Measurements from ENCODE around the gene LRP1. TPM values are rescaled to one million over a fixed set of nuclear protein-coding genes. Genes with fewer than 3 reads are reported as not detected.

Gene LRP1
- total and polyA plus RNA-seq, 3 experiments from 2014 or later: 0.29 to 2.5 (median 2.3) TPM

DNA sequence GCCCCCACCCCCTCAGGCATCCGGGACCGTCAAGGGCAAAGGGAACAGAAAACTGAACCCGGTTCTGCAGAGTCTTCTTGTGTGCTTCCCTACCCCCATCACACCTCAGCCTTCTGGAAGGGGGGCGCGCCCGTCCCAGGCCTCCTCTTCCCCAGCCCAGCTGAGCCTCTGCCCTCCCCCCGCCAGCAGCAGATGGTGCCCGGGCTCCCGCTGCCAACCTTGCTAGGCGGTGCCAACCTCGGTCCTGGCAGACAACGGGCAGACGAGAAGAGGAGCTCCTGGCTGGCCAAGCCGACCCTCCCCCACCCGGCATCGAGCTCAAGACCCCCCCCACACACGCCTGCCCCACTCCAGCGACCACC is 114.0 kb downstream of the LRP1 start:
- H3K9me3 Mint-ChIP-seq: no peaks in the 10 kb centered on the region
- peaks cover 65% of the 10 kb centered on the region for H3K4me1 ChIP-seq (ENCODE audit: insufficient read depth, low read length)
- peak in 1 of 5 donors; percentile 8 for DNase-seq
- H3K4me1 Mint-ChIP-seq: peaks cover 53 to 68% (median 66%) of the 10 kb centered on the region in 3 donors
- peaks cover 49 to 68% of the 10 kb centered on the region in 2 donors for H3K27me3 Mint-ChIP-seq
- peak overlapping the region; percentile 54 for H3K4me3 ChIP-seq (ENCODE audit: low read length)
- peaks cover 0 to 3% (median 2%) of the 10 kb centered on the region in 3 donors for H3K36me3 Mint-ChIP-seq
- peak overlapping the region; percentile 32 to 94 (median 85) for H3K4me3 Mint-ChIP-seq
- peaks cover 52% of the 10 kb centered on the region for H3K27me3 ChIP-seq (ENCODE audit: insufficient read depth, low read length, poor library complexity, severe bottlenecking)
- H3K9me3 ChIP-seq (ENCODE audit: low read length): no peaks in the 10 kb centered on the region
- ChIA-PET CTCF (interaction anchor here (0.5 to 12.7 kb wide), 19 partner anchors 10 to 217 kb away, joined by 3 to 274 read pairs (median 5); partner anchors contain the start of genes GLI1, NXPH4 and SHMT2), POLR2A (interaction anchor here (0.5 to 1.3 kb wide), 4 partner anchors 18 to 29 kb away, joined by 3 to 6 read pairs (median 4); no protein-coding TSS in a partner anchor)
- no peak overlapping the region for H3K27ac ChIP-seq (ENCODE audit: low read depth, low read length)
- peak overlapping the region in 2 of 8 donors; percentile 16 to 67 for H3K27ac Mint-ChIP-seq
- H3K36me3 ChIP-seq (ENCODE audit: insufficient read depth, low read length): no peaks in the 10 kb centered on the region

DNA sequence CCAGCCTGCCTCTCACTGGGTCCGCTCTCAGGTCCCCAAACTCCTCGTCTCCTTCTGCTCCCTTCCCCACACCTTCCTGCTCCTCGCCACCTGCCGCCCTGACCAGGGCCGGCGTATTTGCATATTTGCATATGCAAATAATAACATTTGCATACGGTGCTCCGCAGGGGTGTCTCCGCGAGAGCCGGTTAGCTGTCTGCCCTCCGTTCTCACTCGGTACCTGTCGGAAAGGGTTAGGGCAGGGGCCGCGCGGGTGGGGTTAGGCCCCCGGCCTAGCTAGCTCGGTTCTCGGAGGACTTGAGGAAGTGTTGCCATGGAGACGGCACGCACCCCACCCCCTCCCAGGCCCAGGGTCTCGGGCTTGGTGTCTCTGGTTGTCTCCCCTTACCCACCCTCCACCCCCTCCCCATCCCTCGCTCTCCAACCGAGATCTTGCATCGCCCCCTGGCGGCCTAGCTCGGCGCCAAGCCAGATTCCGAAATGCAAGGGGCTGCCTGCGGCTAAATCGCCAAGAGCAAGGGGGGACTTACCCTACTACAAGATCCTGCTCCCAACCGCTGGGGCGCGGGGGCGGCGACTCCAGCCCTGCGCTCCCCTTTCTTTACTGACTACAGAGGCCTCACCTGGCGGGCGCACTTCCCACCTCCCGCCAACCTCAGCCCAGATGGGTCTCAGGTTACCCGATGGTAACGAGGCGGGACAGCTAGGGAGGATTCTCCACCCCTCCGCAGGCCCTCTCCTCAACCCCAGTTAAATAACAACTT is 114.6 kb downstream of the LRP1 start:
- peaks cover 47% of the 10 kb centered on the region for H3K27me3 ChIP-seq (ENCODE audit: insufficient read depth, low read length, poor library complexity, severe bottlenecking)
- H3K9me3 Mint-ChIP-seq: no peaks in the 10 kb centered on the region
- peaks cover 59% of the 10 kb centered on the region for H3K4me1 ChIP-seq (ENCODE audit: insufficient read depth, low read length)
- peaks cover 44 to 62% of the 10 kb centered on the region in 2 donors for H3K27me3 Mint-ChIP-seq
- H3K4me3 ChIP-seq (ENCODE audit: low read length): peak overlapping the region; percentile 54
- H3K36me3 ChIP-seq (ENCODE audit: insufficient read depth, low read length): no peaks in the 10 kb centered on the region
- no peak overlapping the region for H3K27ac ChIP-seq (ENCODE audit: low read depth, low read length)
- DNase-seq: peak; percentile 44 to 74 (median 52)
- no peaks in the 10 kb centered on the region for H3K9me3 ChIP-seq (ENCODE audit: low read length)
- peak overlapping the region; percentile 60 to 94 (median 71) for H3K4me3 Mint-ChIP-seq
- ChIA-PET CTCF (interaction anchor here (0.5 to 12.7 kb wide), 21 partner anchors 10 to 216 kb away, joined by 3 to 274 read pairs (median 5); partner anchors contain the start of genes GLI1, NXPH4 and SHMT2), POLR2A (interaction anchor here (0.5 to 1.3 kb wide), 6 partner anchors 18 to 330 kb away, joined by 3 to 6 read pairs (median 4); no protein-coding TSS in a partner anchor)
- peak overlapping the region in 2 of 8 donors; percentile 16 to 39 for H3K27ac Mint-ChIP-seq
- H3K36me3 Mint-ChIP-seq: peaks cover 0 to 3% (median 2%) of the 10 kb centered on the region in 3 donors
- peaks cover 49 to 63% (median 61%) of the 10 kb centered on the region in 3 donors for H3K4me1 Mint-ChIP-seq

DNA sequence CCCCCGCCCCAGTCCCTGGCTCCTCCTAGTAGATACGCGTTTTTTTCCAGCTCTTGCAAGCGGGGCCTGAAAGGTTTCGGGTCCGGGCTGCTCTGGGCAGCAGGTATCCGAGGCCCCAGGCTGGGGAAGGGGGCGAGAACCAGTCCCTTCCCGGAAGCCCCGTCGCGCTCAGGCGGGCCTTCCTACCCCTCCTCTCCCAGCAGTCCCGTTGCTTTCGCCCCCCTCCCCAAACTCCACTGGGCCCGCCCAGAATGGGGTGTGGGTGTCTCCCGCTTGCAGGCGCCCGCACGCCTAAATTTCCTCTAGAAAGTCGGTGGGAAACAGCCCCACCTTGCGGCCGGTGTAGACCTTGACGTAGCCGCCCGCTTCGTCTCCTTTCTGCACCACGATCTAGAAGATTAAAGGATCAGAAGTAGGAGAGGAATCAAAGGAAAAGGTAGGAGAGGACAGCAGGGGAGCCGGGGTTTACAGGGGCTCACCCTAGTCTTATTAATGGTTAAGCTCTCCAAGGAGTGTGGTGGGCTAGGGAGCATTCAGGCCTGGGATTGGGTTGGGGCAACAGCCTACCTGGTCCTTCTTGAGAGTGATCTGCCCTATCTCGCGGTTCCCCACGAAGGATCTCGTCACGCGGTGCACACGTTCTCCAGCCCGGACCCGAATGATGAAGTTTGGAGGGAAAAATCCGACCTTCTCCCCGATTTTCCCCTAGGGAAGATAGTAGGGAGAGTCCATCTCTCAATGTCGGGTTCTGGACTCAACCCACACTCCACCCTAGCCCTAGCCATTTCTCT is 115.4 kb downstream of the LRP1 start:
- ChIA-PET CTCF (interaction anchor here (0.7 to 12.7 kb wide), 19 partner anchors 9 to 215 kb away, joined by 3 to 274 read pairs (median 5); partner anchors contain the start of genes GLI1, NXPH4 and SHMT2), POLR2A (interaction anchor here (0.6 to 1.1 kb wide), 3 partner anchors 26 to 329 kb away, joined by 3 to 5 read pairs (median 3); no protein-coding TSS in a partner anchor)
- H3K36me3 ChIP-seq (ENCODE audit: insufficient read depth, low read length): no peaks in the 10 kb centered on the region
- no peak overlapping the region for H3K27ac ChIP-seq (ENCODE audit: low read depth, low read length)
- H3K9me3 ChIP-seq (ENCODE audit: low read length): no peaks in the 10 kb centered on the region
- peak; percentile 67 to 82 (median 71) for DNase-seq
- Mint-ChIP-seq H3K4me3 (peak overlapping the region; percentile 56 to 94 (median 82)), H3K9me3 (no peaks in the 10 kb centered on the region), H3K27ac (peak overlapping the region in 4 of 8 donors; percentile 7 to 86 (median 37)), H3K4me1 (peaks cover 45 to 54% (median 52%) of the 10 kb centered on the region in 3 donors), H3K36me3 (peaks cover 0 to 3% (median 2%) of the 10 kb centered on the region in 3 donors), H3K27me3 (peaks cover 37 to 53% of the 10 kb centered on the region in 2 donors)
- H3K4me1 ChIP-seq (ENCODE audit: insufficient read depth, low read length): peaks cover 51% of the 10 kb centered on the region
- H3K4me3 ChIP-seq (ENCODE audit: low read length): peak overlapping the region; percentile 54
- H3K27me3 ChIP-seq (ENCODE audit: insufficient read depth, low read length, poor library complexity, severe bottlenecking): peaks cover 39% of the 10 kb centered on the region

DNA sequence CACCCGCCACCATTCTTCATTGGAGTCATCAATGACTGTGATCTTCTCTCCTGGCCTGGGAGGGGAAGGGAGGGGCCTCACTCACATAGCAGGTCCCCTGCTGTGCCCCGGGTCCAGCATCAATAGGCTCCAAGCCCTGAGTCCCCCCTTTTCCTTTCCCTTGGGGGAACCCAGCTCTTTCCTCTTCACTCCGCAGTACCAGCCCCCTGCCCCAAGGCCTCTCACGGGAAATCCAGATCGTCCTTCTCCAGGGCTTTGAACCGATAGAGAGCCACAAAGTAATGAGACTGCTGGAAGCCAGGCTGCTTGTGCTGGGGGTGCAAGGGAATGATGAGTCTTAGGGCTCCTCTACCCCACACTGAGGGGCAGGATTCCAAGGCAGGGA is 116.0 kb downstream of the LRP1 start:
- no peaks in the 10 kb centered on the region for H3K9me3 ChIP-seq (ENCODE audit: low read length)
- ChIA-PET POLR2A (no interaction called here), CTCF (interaction anchor here (1.2 to 12.7 kb wide), 7 partner anchors 8 to 36 kb away, joined by 5 to 274 read pairs (median 24); partner anchors contain the start of gene SHMT2)
- H3K27me3 ChIP-seq (ENCODE audit: insufficient read depth, low read length, poor library complexity, severe bottlenecking): peaks cover 37% of the 10 kb centered on the region
- H3K27ac ChIP-seq (ENCODE audit: low read depth, low read length): no peak overlapping the region
- Mint-ChIP-seq H3K27me3 (peaks cover 36 to 50% of the 10 kb centered on the region in 2 donors), H3K4me1 (peaks cover 39 to 48% (median 47%) of the 10 kb centered on the region in 3 donors), H3K9me3 (no peaks in the 10 kb centered on the region), H3K4me3 (peak overlapping the region in 2 of 7 donors; percentile 42 to 91), H3K36me3 (peaks cover 0 to 3% (median 2%) of the 10 kb centered on the region in 3 donors), H3K27ac (peak overlapping the region in 2 of 8 donors; percentile 11 to 16)
- H3K4me1 ChIP-seq (ENCODE audit: insufficient read depth, low read length): peaks cover 46% of the 10 kb centered on the region
- no peaks in the 10 kb centered on the region for H3K36me3 ChIP-seq (ENCODE audit: insufficient read depth, low read length)
- no peak for DNase-seq
- no peak overlapping the region for H3K4me3 ChIP-seq (ENCODE audit: low read length)

- Mint-ChIP-seq H3K4me1 (peaks cover 15 to 23% (median 22%) of the 10 kb centered on the region in 3 donors), H3K27ac (no peak overlapping the region), H3K27me3 (peaks cover 18 to 27% of the 10 kb centered on the region in 2 donors), H3K36me3 (peaks cover 0 to 3% (median 0%) of the 10 kb centered on the region in 3 donors), H3K9me3 (no peaks in the 10 kb centered on the region), H3K4me3 (no peak overlapping the region)
- CTCF ChIA-PET: interaction anchor here (1.2 to 12.7 kb wide), 2 partner anchors 18 to 33 kb away, joined by 5 to 262 read pairs; partner anchors contain the start of gene SHMT2
- Histone ChIP-seq H3K27me3 (ENCODE audit: insufficient read depth, low read length, poor library complexity, severe bottlenecking) (peaks cover 21% of the 10 kb centered on the region), H3K4me3 (ENCODE audit: low read length) (no peak overlapping the region), H3K4me1 (ENCODE audit: insufficient read depth, low read length) (peaks cover 20% of the 10 kb centered on the region), H3K27ac (ENCODE audit: low read depth, low read length) (no peak overlapping the region), H3K9me3 (ENCODE audit: low read length) (no peaks in the 10 kb centered on the region), H3K36me3 (ENCODE audit: insufficient read depth, low read length) (no peaks in the 10 kb centered on the region)
- no peak for DNase-seq
- POLR2A ChIA-PET: no interaction called here
Observed at GRCh38 chr12:57247041-57247440, 118.8 kb downstream of the LRP1 start.

GRCh38 chr12:57248934-57249742 is 120.9 kb downstream of the LRP1 start:
- H3K4me3 ChIP-seq (ENCODE audit: low read length): no peak overlapping the region
- H3K27ac ChIP-seq (ENCODE audit: low read depth, low read length): no peak overlapping the region
- Mint-ChIP-seq H3K27ac (peak overlapping the region in 1 of 8 donors; percentile 1), H3K4me1 (peaks cover 1 to 2% (median 2%) of the 10 kb centered on the region in 3 donors), H3K36me3 (peaks cover 0 to 6% (median 3%) of the 10 kb centered on the region in 3 donors), H3K27me3 (peaks cover 7 to 8% of the 10 kb centered on the region in 2 donors), H3K9me3 (no peaks in the 10 kb centered on the region), H3K4me3 (no peak overlapping the region)
- no peaks in the 10 kb centered on the region for H3K36me3 ChIP-seq (ENCODE audit: insufficient read depth, low read length)
- POLR2A ChIA-PET: interaction anchor here (0.8 kb wide), 1 partner anchor 175 kb away, joined by 4 read pairs; no protein-coding TSS in a partner anchor
- H3K27me3 ChIP-seq (ENCODE audit: insufficient read depth, low read length, poor library complexity, severe bottlenecking): peaks cover 5% of the 10 kb centered on the region
- no peaks in the 10 kb centered on the region for H3K9me3 ChIP-seq (ENCODE audit: low read length)
- CTCF ChIA-PET: interaction anchor here (2.7 to 12.7 kb wide), 2 partner anchors 10 to 35 kb away, joined by 11 to 262 read pairs; no protein-coding TSS in a partner anchor
- H3K4me1 ChIP-seq (ENCODE audit: insufficient read depth, low read length): no peaks in the 10 kb centered on the region
- DNase-seq: no peak

DNA sequence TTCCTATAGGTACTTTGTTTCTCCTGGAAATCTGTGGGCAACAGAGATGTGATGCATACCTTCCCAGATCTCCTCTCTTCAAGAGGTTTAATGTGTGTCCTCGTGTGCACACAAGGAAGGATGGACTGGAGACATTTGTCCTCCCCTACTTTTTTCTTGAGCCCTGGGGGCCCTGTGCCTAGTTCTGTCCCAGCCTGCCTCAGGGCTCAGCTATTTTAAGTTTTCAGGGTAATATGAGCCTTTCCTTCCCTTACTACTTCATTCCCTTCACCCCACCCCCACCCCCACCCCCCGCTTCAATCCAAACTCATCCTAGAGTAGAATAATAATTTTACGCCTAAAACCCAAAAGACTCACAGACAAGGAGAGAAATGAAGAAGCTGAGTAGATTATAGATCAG is 122.3 kb downstream of the LRP1 start:
- H3K27me3 Mint-ChIP-seq: peaks cover 0 to 5% of the 10 kb centered on the region in 2 donors
- no peak overlapping the region for H3K4me3 ChIP-seq (ENCODE audit: low read length)

More for the DNA sequence above, 122.3 kb downstream of the LRP1 start:
- no peak overlapping the region for H3K27ac Mint-ChIP-seq
- ChIA-PET CTCF (interaction anchor here (1.1 to 2.7 kb wide), 4 partner anchors 10 to 20 kb away, joined by 3 to 11 read pairs (median 5); no protein-coding TSS in a partner anchor), POLR2A (interaction anchor here (0.6 to 0.7 kb wide), 2 partner anchors 180 to 598 kb away, joined by 3 read pairs; no protein-coding TSS in a partner anchor)
- no peak overlapping the region for H3K4me3 Mint-ChIP-seq
- no peak overlapping the region for H3K27ac ChIP-seq (ENCODE audit: low read depth, low read length)
- H3K4me1 Mint-ChIP-seq: no peaks in the 10 kb centered on the region
- H3K9me3 ChIP-seq (ENCODE audit: low read length): no peaks in the 10 kb centered on the region
- no peaks in the 10 kb centered on the region for H3K36me3 ChIP-seq (ENCODE audit: insufficient read depth, low read length)
- no peaks in the 10 kb centered on the region for H3K9me3 Mint-ChIP-seq
- H3K4me1 ChIP-seq (ENCODE audit: insufficient read depth, low read length): no peaks in the 10 kb centered on the region
- H3K36me3 Mint-ChIP-seq: peaks cover 4 to 16% (median 8%) of the 10 kb centered on the region in 3 donors
- no peak for DNase-seq
- no peaks in the 10 kb centered on the region for H3K27me3 ChIP-seq (ENCODE audit: insufficient read depth, low read length, poor library complexity, severe bottlenecking)

Data from CD8-positive, alpha-beta memory T cell (primary cell).